ENCODE data around the gene TPRN. TPM values are rescaled to one million over a fixed set of nuclear protein-coding genes. Genes with fewer than 3 reads are reported as not detected.

The TPRN gene
- total RNA-seq, 2 donors from 2014 or later, result 6.4 to 6.8 TPM

DNA sequence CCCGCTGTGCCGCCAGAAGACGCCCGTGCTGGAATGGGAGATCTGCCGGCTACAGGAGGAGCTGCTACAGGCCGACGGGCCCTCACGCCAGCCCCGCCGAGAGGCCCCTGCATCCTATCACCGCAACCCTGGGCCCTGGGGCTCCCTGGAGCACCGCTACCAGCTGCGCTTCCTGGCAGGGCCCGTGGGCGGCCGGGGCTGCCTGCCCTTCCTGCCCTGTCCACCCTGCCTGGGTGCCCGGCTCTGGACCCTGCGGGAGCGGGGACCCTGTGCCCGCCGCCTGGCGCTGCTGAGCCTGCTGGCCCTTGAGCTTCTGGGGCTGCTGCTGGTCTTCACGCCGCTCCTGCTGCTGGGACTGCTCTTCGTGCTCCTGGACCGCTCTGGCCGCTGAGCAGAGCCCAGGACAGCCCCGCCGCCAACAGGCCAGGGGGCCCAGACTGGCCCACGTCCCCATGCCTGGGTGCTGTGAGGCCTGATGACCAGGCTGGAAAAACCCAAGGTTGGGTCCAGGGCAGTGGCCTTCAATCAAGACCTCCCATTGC lies 17.7 kb upstream of the TPRN start:
- peak overlapping the region in 1 of 2 donors; percentile 42 for H3K27ac ChIP-seq
- TF ChIP-seq, protein P1, sequence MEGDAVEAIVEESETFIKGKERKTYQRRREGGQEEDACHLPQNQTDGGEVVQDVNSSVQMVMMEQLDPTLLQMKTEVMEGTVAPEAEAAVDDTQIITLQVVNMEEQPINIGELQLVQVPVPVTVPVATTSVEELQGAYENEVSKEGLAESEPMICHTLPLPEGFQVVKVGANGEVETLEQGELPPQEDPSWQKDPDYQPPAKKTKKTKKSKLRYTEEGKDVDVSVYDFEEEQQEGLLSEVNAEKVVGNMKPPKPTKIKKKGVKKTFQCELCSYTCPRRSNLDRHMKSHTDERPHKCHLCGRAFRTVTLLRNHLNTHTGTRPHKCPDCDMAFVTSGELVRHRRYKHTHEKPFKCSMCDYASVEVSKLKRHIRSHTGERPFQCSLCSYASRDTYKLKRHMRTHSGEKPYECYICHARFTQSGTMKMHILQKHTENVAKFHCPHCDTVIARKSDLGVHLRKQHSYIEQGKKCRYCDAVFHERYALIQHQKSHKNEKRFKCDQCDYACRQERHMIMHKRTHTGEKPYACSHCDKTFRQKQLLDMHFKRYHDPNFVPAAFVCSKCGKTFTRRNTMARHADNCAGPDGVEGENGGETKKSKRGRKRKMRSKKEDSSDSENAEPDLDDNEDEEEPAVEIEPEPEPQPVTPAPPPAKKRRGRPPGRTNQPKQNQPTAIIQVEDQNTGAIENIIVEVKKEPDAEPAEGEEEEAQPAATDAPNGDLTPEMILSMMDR (IDR thresholded peaks at IDR 0.05), result no peak
- H3K27me3 ChIP-seq, result no peaks in the 10 kb centered on the region
- H3K4me3 ChIP-seq, result no peak overlapping the region
- no peaks in the 10 kb centered on the region for H3K36me3 ChIP-seq
- H3K4me1 ChIP-seq, result peaks cover 0 to 44% of the 10 kb centered on the region in 2 donors
- H3K9me3 ChIP-seq, result no peaks in the 10 kb centered on the region
- DNase-seq (ENCODE audit: low spot score), result no peak

DNA sequence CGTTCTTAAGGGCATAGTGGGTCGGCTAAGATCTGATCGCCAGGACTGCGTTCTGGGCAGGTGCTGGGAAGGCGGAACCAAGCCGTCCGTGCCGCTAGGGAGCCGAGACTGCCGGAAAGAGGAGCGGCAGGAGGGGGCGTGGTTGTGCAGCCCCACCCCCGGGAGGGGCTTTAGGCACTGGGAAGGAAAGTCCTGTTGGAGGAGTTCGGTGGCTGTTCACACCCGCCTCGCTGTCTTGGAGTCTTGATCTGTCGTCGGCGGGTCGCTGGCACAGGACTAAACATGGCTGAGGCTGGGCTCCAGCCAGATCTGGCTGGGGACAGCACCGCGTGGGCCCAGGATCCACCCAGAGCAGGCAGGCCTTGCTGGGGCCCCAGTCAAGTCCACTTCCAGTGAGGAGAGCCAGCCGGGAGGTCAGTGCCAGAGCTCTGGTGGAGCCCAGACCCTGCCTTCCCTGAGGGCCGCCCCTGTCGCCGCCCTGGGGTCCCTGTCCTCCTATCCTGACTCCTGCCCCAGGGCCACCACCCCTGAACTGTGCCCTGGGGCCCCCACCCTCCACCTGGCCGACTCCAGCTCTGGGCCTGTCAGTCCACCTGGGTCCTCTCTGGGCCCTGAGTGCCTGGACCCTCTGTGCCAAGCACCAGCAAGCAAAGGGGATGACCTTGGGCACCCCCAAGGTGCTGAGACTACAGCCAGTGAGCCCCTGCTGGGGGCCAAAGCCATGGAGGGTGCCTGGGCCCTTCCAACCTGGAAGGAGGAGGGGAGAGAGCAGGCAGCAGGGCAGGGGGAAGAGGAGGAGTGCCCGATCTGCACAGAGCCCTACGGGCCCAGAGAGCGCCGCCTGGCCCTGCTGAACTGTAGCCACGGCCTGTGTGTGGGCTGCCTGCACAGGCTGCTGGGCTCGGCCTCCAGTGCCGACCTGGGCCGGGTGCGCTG lies 17.0 kb upstream of the TPRN start:
- Histone ChIP-seq H3K27ac (no peak overlapping the region), H3K36me3 (no peaks in the 10 kb centered on the region), H3K27me3 (no peaks in the 10 kb centered on the region), H3K4me3 (peak overlapping the region; percentile 14 to 25), H3K9me3 (no peaks in the 10 kb centered on the region), H3K4me1 (peaks cover 0 to 37% of the 10 kb centered on the region in 2 donors)
- TF ChIP-seq, protein P1 (IDR thresholded peaks at IDR 0.05), result no peak
- no peak for DNase-seq (ENCODE audit: low spot score)

DNA sequence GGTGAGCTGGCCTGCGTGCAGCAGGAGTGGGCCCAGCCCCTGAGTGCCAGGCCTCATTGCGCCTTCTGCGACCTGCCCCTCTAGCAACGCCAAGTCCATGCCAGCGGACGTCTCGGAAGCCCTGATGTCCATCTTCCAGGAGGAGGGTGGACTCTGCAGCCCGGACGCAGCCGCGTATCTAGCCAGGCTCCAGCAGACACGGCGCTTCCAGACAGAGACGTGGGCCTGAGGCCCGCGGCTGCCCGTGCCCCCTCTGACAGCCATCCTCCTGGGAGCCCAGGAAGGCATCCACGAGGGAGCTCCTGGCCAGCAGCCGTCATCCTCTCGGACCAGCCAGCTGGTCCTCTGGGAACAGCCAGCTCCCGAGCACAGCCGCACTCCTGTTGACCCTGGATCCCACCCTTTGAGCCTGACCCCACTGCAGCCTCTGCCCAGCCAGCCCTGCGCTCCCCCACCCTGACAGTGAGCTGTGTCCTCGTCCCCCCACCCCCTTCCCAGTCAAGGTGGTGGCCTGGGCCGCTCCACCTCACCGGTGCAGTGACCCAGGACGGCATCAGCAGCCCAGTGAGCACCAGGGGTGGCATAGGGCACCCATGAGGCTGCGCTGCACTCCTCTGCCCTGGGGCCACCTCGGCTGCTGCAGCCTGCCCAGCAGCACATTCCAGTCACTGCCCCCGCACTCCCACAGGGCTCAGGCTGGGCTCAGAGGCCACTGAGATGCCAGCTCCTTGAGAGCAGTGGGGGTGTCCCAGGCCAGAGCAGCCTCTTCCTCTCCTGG lies 15.8 kb upstream of the TPRN start:
- Histone ChIP-seq H3K4me1 (peaks cover 0 to 30% of the 10 kb centered on the region in 2 donors), H3K36me3 (no peaks in the 10 kb centered on the region), H3K9me3 (no peaks in the 10 kb centered on the region), H3K27me3 (no peaks in the 10 kb centered on the region), H3K4me3 (no peak overlapping the region), H3K27ac (no peak overlapping the region)
- DNase-seq (ENCODE audit: low spot score), result no peak
- TF ChIP-seq, protein P1 (IDR thresholded peaks at IDR 0.05), result no peak

DNA sequence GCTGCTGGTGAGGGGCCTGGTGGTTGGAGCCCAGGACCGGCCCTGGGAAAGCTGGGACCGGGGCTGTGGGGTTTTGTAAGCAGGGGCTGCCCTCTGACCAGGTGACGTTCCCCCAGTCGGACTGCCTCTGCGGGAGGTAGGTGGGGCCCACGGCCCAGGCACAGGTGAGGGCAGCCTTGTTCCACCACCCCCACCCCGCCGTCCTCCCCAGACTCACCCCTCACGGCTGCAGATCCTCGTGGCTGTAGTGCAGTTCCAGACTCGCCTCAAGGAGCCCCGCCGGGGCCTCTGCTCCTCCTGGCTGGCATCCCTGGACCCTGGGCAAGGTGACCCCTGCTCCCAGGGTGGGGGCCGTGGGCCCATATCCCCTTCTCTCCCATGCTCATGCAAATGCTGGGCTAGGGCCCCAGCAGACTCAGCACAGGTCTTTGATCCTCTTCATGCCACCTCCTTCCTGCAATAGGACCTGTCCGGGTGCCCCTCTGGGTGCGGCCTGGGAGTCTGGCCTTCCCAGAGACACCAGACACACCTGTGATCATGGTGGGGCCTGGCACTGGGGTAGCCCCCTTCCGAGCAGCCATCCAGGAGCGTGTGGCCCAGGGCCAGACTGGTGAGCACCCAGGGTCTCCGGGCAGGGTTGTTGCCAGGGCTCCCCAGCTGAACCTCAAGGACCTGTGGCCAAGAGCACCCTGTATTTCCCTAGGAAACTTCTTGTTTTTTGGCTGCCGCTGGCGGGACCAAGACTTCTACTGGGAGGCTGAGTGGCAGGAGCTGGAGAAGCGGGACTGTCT lies 14.8 kb upstream of the TPRN start:
- H3K4me1 ChIP-seq, result peaks cover 0 to 25% of the 10 kb centered on the region in 2 donors
- no peak for DNase-seq (ENCODE audit: low spot score)
- H3K36me3 ChIP-seq, result no peaks in the 10 kb centered on the region
- no peak overlapping the region for H3K4me3 ChIP-seq
- no peaks in the 10 kb centered on the region for H3K9me3 ChIP-seq
- TF ChIP-seq, protein P1 (IDR thresholded peaks at IDR 0.05), result no peak
- H3K27me3 ChIP-seq, result no peaks in the 10 kb centered on the region
- no peak overlapping the region for H3K27ac ChIP-seq

DNA sequence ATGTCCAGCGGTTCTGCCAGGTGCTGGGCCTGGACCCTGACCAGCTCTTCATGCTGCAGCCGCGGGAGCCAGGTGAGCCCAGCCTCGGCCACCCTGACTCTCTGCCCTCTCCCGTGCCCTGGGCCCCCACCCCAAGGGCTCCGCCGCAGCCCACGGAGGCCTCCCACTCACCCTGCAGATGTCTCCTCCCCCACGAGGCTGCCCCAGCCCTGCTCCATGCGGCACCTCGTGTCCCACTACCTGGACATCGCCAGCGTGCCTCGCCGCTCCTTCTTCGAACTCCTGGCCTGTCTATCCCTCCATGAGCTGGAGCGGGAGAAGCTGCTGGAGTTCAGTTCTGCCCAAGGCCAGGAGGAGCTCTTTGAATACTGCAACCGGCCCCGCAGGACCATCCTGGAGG lies 14.1 kb upstream of the TPRN start:
- Histone ChIP-seq H3K36me3 (no peaks in the 10 kb centered on the region), H3K27ac (no peak overlapping the region), H3K27me3 (no peaks in the 10 kb centered on the region), H3K4me3 (no peak overlapping the region), H3K4me1 (peaks cover 0 to 25% of the 10 kb centered on the region in 2 donors), H3K9me3 (no peaks in the 10 kb centered on the region)
- no peak for DNase-seq (ENCODE audit: low spot score)
- TF ChIP-seq, protein P1 (IDR thresholded peaks at IDR 0.05), result no peak
